GM23338 (cell line): ENCODE data around the gene TMEM30A.

Source experiments
- CREB1 ChIP-seq: fragments of 250-450 bp; sonication (Bioruptor Pico); IDR thresholded peaks from 2 replicates; pipeline ENCODE4 v1.5.0; 2020; ENCODE audit warnings: low read depth, mild to moderate bottlenecking, moderate library complexity
- CTCF ChIP-seq, 2 experiments: fragments of 200-600 bp in 1 of 2; sonication (generic) in 1 of 2; conservative IDR thresholded peaks; 2 replicates each; pipeline versions ENCODE4 v1.5.1 to v1.6.1; 2016 to 2017; ENCODE audit warnings: antibody characterized with exemption in 2 of 2, low read depth in 2 of 2, mild to moderate bottlenecking in 2 of 2, moderate library complexity in 1 of 2
- EZH2 ChIP-seq: fragments of 200-600 bp; sonication (generic); IDR thresholded peaks from one replicate; pipeline ENCODE4 v1.8.0; 2017; ENCODE audit warnings: antibody characterized with exemption, mild to moderate bottlenecking, low read depth; ENCODE audit not compliant: unreplicated experiment
- EZH2phosphoT487 ChIP-seq: fragments of 200-600 bp; sonication (generic); IDR thresholded peaks from one replicate; pipeline ENCODE4 v1.8.1; 2018; ENCODE audit warnings: antibody characterized with exemption; ENCODE audit not compliant: unreplicated experiment
- JUNB ChIP-seq: IDR thresholded peaks from one replicate; pipeline ENCODE4 v1.6.1; 2016; ENCODE audit warnings: antibody characterized with exemption; ENCODE audit not compliant: unreplicated experiment
- POLR2AphosphoS5 ChIP-seq: IDR thresholded peaks from 2 replicates; pipeline ENCODE4 v1.6.1; 2016; ENCODE audit warnings: antibody characterized with exemption, low read depth
- REST ChIP-seq: IDR thresholded peaks from one replicate; pipeline ENCODE4 v1.6.1; 2018; ENCODE audit warnings: antibody characterized with exemption; ENCODE audit not compliant: unreplicated experiment
- STAT1 ChIP-seq: IDR thresholded peaks from one replicate; pipeline ENCODE4 v1.6.1; 2016; ENCODE audit warnings: antibody characterized with exemption; ENCODE audit not compliant: unreplicated experiment
- ZNF114 ChIP-seq: fragments of 250-450 bp; sonication (Bioruptor Pico); IDR thresholded peaks from 2 replicates; pipeline ENCODE4 v1.5.0; 2020; ENCODE audit warnings: mild to moderate bottlenecking, moderate library complexity
- ZNF331 ChIP-seq: fragments of 250-450 bp; sonication (Bioruptor Pico); IDR thresholded peaks from 2 replicates; pipeline ENCODE4 v1.5.0; 2020; ENCODE audit warnings: low read depth, mild to moderate bottlenecking, moderate library complexity

GRCh38 chr6:75249837-75250236, 34.8 kb downstream of the TMEM30A start:
- TF ChIP-seq CTCF (conservative IDR thresholded peaks at IDR 0.05; ENCODE audit: low read depth in 2 of 2) = no peak
- TF ChIP-seq EZH2phosphoT487 = no peak
- TF ChIP-seq EZH2 = no peak
- TF ChIP-seq POLR2AphosphoS5 = no peak
- no peak for TF ChIP-seq REST
- no peak for TF ChIP-seq JUNB
- TF ChIP-seq STAT1 = no peak
- no peak for TF ChIP-seq ZNF331
- no peak for TF ChIP-seq CREB1 (CRISPR knock-in tag)
- no peak for TF ChIP-seq ZNF114 (CRISPR knock-in tag)
